NK-92 (cell line): Measurements from ENCODE around the gene RPRD1B.

Experiments
- DNase-seq: peaks from one replicate; lab custom pipeline; 2025; ENCODE audit not compliant: unreplicated experiment; lab: John Stamatoyannopoulos, UW

The RPRD1B gene, protein sequence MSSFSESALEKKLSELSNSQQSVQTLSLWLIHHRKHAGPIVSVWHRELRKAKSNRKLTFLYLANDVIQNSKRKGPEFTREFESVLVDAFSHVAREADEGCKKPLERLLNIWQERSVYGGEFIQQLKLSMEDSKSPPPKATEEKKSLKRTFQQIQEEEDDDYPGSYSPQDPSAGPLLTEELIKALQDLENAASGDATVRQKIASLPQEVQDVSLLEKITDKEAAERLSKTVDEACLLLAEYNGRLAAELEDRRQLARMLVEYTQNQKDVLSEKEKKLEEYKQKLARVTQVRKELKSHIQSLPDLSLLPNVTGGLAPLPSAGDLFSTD

DNA sequence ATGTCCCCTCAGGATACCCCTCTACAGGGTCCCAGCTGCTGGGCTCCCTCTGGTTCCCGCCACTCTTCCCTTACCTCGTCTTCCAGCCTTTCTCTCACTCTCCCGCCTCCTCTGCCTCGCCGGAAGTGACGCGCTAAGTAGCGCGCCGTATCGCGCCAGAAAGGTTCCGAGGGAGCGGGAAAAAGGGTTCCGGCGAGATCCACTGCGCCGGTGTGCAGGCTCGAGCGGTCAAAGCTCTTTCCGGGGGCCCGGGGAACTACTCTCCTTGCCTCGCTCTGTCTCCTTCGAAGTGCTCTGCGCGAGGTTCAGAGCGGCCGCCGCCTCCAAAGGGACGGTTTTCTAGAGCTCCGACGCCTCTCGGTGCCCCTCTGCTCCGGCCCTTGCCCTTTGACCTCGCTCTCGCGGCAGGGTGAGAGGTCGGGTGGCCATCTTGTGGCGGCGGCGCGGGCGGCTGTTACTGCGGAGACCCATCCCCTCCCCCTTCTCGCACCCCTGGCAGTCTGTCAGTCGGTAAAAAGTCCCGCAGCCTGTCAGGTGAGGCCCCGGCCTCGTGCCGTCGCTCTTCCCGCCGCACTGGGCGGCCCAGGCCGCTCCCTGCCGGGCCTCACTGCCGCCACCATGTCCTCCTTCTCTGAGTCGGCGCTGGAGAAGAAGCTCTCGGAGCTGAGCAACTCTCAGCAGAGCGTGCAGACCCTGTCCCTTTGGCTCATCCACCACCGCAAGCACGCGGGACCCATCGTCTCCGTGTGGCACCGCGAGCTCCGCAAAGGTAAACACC is at the start of gene RPRD1B, which contains the start of gene TTI1:
Gene RPRD1B, plus strand, starts transcription at position 417 of the 778 bp plus-strand sequence. Its CDS starts 202 bp downstream, at position 619.
Gene TTI1, minus strand, starts transcription at position 127 of the 778 bp plus-strand sequence. CDS start 19,640 bp downstream, outside the sequence.
- DNase-seq = no peak

DNA sequence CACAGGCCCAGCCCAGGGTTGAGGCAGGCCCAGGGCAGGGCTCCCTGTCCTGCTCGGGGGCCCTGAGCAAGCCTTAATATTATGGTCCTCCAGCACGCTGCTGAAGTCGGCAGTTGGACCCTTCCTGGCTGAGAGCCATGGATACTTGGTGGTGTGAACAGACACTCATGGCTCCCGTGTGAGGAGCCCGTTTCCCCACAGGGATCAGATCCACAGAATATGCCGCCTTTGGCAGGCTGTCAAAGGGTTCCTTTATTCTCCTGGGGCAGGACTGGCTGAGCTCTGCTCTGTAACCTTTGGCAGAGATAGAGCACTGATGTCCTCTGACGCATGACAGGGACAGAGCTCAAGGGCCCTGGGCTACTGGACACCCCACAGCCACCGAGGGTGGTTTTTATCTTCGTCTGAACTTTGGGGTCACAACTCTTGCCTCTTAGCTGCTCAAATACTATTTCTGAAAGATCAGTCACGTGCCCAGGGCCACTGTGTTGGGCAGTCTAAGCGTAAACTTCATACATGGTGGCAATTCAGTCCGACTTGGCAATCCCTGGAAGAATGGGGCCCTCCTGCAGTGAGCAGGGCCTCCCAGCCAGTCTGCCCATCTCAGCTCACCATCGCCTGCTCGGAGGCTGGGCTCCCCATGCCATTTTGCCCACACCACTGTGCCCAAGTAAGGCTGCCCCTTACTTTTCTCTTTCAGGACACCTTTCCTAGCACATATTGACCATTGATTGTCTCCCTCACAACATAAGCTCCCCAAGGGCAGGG is 49.3 kb upstream of the RPRD1B start:
- no peak for DNase-seq

DNA sequence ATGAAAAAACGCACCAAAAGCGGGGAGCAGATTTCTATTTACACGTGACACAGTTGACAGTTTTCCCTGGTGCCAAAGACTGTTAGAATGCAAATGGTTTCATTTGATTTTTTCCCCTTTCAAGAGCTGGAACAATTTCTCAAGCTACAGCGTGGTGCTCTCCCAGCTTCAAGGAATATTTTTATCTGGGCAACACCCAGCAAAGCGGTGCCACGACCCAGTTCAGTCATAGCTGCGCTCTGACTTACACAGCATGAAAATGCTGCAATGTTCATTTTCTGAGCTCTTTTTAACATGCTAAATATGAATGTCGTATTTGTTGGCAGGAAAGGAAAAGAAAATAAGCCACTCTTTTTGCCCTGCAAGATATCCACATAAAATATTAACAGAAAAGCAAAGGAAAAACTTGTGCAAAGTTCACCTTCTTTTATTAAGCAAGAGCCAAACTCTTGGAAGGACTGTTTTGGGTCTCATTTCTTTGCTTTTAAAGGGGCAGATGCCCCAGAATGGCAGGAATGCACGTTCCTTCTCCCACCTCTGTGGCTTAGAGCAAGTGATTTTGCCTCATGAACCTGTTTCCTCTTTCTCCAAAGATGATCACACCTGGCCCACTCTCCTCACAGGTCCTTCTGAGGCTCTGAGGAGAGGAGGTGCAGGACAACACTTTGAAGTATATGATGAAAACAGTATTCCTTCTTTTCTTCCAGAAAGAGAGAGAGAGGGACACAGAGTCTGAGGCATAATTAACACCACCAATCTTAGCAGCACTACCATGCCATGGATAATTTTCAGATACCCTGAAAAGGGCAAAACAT is 47.3 kb upstream of the RPRD1B start:
- no peak for DNase-seq

DNA sequence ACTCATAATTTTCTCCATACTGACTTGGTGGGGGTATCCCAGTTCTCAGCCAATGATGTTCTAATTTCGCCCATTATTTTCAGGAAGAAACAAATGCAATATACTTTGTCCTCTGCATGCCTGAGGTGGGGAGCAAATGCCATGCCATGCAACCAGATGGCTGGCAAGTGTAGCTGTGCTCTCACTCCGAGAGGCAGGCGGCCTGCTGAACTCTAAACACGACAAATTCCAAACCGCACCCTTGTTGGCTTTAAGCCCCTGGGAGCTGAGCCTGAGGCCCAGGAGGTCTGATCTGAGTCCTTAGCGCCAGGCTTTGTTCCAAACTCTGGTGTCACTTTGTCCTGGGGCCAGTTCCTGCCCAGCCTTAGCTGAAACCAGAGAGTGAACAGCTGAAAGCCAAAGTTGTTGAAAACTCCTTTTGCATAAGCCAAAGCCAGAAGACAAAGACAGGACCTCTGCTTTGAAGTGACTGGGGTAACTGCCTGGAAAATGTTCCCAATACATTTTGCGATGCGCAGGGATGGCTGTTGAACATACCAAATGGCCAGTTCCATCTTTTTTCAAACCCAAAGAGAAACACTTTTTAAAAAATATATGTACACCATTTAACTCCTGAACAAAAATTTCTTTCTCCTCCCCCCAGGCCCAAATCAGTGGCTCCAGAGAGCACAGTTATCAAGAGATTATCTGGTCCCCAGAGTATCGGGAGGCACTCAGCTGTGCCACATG is 46.5 kb upstream of the RPRD1B start:
- DNase-seq = no peak

DNA sequence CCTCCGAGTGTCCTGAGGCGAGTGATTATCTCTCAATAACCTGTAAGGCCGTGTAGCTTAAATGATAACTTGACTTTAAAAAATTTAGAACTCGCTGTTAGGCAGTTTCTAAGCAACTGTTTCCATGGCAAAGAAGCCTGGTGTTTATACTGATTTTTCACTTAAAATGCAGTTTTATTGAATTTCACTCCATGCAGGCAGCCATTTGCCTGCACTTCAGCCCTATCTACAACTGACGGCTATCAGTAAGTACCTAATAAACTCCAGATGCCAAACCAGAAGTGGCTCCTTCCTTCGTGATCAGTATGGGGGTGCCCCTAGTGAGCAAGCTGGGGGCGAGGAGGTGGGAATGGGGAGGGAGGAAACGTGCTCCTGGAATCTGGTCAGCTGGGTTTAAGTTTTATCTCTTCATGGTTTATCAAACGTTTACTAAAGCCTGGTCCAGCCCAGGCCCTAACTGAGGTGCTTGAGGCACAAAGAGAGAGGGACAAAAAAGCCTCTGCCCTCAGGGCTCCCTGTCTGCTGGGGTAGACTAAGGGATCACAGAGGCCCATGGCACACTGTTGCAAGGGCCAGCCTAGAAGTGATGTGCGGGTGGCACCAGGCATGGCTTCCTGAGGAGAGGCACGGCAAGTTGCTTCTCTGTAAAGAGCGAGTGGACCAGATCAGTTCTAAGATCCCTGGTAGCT is 45.8 kb upstream of the RPRD1B start:
- DNase-seq = no peak

DNA sequence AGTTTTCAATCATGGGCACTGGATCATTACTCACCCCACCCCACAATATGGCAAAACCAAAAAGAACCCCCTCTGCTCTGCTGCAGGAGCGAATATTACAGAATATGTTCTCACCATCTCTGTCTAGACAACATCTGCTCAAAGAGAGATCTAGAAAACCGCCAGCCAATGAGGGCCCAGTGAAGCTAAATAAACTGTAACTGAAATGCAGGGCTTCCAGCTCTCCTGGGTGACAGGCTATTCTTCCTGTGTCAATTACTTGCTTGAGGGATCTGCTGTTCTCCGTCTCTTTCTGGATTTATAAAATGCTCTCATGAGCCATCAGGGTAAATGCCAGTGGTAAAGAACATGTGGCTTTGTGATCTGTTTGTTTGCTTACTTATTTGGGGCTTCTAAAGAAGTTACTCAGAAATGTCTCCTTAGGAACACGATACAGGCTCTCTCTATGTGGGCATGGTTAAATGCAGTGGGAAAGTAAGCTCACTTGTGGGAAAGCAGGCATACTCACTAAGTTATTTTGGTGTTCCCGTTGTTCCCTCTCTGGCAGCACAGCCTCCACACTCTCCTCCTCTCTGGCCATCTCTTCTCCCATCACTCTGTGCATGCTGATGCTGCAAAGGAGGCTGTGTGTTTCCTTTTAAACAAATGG is 45.1 kb upstream of the RPRD1B start:
- no peak for DNase-seq

DNA sequence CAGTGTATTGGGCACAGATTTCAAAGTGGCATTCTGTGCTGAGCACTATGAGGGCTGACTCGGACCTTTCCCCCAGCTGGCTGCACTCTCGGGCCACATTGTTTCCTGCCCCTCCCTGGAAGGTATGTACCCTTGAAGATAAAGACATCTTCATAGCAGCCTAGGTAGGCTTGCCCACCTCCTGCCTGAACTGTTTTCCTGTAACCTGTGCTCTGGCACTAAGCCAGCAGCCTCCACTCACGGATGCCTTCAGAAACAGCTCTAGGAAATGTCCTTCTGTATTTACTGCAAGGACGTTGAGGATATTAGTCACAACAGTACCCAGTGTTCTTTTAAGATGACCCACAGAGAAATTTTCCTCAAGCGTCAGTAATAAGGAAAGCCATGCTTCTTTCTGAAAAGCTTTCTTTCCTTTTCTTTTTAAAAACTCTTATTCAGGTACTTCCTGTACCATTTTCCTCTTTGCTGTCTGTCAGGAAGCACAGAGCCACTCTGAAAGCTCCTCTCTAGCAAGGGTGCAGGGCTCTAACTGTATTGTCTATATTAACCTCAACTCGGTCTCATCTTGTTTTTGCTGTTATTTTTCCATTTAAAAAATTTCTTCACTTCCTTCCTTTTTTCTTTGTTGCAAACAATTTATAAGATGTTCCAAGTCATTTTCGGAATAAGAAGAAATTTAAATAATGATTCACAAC is 43.8 kb upstream of the RPRD1B start:
- DNase-seq = no peak

DNA sequence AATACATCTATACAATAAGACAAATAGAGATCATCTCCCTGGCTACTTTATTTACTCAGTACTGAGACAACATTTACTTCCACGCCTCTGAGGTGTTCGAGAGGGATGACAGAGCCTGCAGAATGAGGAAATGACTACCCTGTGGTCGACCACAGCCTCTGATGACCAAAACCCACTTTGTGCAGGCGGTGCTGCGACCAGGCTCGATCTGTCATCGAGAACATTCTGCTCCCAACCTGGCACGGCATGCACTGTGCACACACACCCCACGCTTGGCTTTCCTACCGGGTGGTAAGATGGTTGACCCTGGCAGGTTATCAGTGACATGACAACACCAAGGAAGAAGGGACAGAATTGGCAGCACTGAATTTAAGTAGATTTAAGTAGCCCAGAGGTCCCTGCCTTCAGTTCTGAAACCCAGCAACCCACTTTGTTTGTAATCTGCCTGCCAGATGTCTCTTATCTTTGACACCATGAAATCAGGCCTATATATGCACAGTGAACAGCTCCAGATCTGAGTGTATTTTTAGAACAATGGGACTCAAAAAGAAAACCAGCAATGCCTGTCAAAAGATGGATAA is 42.9 kb upstream of the RPRD1B start:
- no peak for DNase-seq

DNA sequence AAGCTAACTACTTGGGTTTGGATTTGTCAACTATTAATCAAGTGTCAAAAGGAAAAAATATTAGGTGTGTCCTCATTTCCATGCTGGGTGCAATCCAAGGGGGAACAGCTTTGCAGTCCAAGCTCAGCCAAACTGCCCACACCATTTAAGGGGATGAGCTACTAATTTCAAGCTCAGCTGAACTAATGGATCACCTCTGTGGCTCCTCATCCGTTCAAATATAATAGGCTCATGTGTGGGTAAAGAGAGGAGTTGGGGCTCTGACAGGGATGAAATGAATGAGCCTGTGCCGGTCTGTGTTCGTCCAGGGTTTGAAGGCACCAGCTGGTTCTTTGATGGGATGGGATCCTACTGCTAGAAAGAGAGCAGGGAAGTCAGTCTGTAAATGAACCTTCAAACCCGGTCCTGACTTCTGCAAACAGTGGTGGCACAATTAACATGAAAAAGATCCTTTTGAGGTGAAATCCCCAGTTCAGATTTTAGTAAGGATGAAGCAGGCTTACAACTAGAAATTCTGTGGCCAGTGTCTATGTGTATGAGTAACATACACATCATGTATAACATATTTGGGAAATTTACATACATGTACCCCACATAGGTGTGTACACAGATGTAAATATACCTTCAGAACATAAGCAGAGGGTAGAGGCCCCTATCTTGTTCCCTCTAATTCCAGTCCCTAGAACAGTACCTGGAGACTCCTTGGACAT is 42.2 kb upstream of the RPRD1B start:
- no peak for DNase-seq

DNA sequence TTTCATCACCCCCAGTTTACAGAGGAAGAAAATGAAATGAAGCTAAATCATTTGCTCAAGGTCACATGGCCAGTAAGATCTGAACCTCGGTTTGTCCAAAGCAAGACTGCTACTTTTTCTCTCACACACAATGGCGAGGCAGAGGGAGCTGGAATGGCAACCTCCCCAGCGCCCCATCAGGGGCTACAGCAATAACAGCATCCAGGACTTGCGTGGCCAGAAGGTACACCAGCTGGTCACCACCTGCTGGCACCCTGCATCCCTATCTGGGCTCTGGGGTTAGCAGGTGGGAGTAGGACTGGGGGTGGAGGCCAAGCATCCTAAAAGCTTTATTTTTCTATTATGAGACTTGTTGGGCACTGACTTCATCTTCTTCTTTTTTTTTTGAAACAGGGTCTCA is 41.6 kb upstream of the RPRD1B start:
- DNase-seq = no peak

DNA sequence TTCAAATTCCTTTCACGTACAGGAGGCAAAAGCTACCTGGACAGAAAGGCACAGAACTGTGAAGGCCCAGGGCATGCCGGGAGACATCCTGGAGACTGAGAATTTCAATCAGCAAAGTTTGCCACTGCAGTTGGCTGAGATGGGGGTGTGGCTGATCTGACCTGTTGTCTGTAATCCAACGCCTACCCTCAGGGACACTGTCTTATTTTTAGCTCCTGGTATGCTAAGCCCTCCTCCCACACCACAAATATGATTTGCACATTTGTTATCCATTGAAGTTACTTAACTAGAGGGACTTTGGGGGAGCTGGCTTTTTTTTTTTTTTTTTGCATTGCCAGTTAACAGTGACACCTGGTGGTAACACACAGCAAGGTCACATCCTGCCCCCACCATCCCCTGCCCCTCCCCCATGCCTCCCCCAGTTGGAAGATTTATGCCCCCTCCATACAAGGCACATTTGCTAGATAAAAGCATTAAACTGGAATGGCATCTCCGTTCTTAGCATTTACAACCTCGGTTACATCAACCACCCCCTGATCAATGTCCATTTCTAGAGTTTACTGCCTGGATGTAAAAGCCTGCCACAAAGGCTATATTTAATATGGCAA is 40.6 kb upstream of the RPRD1B start:
- DNase-seq = no peak

DNA sequence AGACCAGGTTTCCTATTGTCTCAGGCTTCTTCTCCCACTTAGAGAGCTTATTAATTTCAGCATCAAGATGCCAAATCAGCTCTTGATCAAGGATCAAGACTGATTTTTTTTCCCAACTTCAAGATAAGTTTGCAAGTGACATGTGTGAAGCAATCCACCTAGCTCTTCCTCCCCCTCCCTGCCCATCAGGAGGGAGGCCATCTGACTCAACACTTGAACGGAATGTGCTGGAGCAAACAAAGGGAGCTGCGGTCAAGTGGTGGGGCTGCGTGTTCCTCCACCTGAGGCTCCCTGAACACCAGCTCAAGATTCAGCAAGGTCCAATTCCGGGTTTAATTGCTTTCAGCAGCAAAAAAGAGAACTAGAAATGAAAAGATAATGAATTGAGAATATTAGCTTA is 39.0 kb upstream of the RPRD1B start:
- no peak for DNase-seq

DNA sequence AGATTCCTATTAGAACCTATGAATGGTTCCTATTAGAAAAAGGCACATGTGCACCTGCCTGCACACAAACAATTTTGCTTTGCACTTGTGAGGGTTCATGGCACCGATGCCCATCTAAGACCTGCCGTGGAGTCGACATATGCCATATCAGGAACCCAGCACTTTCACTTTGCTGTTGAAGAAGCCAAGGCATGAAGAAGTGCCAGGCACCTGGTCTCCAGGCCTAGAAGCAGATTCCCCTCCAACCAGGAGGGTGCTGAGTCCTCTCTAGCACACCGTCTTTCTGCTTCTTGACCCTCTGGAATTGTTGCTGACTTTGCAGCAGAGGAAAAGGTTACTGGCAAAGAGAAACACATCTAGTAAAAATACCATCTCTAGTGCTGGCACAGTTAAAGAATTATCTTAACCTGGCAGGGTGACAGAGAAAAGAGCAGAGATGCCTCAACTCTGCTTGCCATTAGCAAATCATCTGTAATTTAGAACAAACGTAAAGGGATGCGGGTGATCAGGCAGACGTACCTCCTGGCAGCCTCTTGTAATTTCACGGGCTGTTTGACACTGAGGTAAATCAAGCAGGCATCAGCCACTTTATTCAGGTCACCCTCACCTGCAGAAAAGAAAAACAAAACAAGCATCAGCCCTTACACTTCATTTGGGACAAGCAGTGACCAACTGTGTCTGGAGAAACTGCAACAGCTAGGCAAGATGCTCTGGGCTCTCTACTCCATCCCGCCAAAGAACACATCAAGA is 37.5 kb upstream of the RPRD1B start:
- no peak for DNase-seq

DNA sequence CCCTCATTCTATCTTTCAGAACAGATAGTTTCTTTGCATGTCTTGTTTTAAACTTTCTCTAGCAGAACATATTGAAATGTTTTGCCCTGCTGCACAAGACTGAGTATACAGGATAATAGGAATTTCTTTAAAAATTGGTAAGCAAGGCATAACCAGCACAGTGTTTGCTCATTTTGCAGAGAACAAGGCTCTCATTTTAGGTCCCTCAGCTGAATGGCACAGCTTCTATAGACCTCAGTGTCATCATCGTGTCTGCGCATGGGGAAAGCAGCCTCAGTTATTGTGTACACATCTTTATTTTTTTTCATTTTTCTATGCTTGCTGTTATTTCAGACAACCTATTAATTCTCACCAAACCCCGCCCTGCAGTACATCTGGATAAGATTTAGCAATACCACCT is 36.0 kb upstream of the RPRD1B start:
- no peak for DNase-seq

DNA sequence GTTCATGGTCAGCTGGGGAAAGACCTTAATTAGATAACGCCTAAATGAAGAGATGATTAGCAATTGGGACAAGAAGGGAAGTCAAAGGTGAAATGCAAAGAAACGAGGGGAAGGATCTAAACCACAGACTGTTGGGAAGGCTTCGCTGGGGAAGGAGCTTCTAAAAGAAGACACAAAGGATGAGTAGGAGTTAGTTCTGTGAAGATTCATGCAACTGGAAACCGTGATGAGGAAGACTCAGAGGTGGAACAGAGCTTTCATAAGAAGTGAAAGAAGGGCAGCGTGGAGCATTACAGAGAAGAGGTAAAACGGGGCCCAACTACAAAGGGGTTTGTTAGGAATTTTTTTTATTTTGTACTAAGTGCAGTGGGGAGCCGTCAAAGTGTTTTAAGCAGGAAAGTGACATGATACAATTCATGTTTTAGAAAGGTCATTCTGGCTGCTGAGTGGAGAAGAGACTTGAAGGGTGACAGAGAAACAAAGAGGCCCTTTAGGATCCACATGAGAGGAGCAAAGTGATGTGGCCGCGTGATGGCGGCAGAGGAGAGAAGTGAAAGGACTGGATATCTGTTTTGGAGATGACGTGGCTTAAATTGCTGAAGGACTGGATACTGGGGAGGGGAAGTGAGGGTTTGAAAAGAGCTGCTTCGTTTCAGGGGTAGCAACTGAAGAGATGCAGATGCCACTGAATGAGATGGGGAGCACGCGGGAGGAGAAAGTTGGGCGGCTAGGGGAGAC is 33.9 kb upstream of the RPRD1B start:
- no peak for DNase-seq

DNA sequence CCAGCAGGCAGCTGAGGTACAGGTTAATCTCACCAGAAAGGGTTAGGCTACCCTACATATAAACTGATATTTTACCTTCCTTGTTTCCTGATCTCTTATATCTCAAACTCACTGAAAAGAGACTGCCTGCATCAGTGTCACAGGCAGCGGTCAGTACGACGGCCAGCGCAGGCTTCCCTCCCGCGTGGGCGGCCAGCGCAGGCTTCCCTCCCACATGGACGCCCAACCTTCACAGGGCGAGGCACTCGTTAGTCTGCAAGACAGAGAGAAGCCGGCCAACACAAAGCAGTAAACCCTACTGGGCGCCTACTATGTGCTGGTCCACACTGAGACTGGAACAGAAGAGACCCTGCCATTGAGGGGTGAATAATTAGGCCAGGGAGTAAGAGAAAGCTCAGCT is 33.3 kb upstream of the RPRD1B start:
- DNase-seq = no peak
